Stimulated activated CD8-positive, alpha-beta memory T cell treated with anti-CD3 and anti-CD28 coated beads, Interleukin-7, amount 100 ng/mL, for 1 hour (primary cell): ENCODE results near the gene CPO.
"Not testable (repeated sequence)": the region's sequence is repeated elsewhere in the genome, so short reads cannot be mapped to it uniquely, and the experiment has no call there.

Experiments
- DNase-seq, 2 donors: peaks; one replicate each; pipeline ENCODE4 v3.0.0-alpha.2; 2020; ENCODE audit warnings: low read depth in 2 of 2

The CPO gene

GRCh38 chr2:206939340-206939739 lies at the start of gene CPO:
CPO (plus strand) TSS chr2:206939518; CDS start chr2:206939600, 82 bp downstream.
- DNase-seq, result no peak

GRCh38 chr2:206890179-206890578 lies 49.1 kb upstream of the CPO start:
- DNase-seq, result no peak

GRCh38 chr2:206890926-206891325 lies 48.4 kb upstream of the CPO start:
- DNase-seq, result no peak

- no peak for DNase-seq
Measured at GRCh38 chr2:206915121-206915520, 24.2 kb upstream of the CPO start.

GRCh38 chr2:206918263-206918662 lies 21.1 kb upstream of the CPO start:
- no peak for DNase-seq

- DNase-seq, result no peak
Measured at GRCh38 chr2:206920310-206920709, 19.0 kb upstream of the CPO start.

GRCh38 chr2:206920951-206921350 lies 18.4 kb upstream of the CPO start:
- DNase-seq, result no peak

- DNase-seq, result no peak
Measured at GRCh38 chr2:206921529-206921928, 17.8 kb upstream of the CPO start.

GRCh38 chr2:206935991-206936842 lies 3.1 kb upstream of the CPO start:
- DNase-seq, result no peak

- DNase-seq, result no peak
Measured at GRCh38 chr2:206936843-206937230, 2.5 kb upstream of the CPO start.

GRCh38 chr2:206937555-206937954 lies 1.8 kb upstream of the CPO start:
- DNase-seq, result no peak

- no peak for DNase-seq
Measured at GRCh38 chr2:206940546-206940945, 1.2 kb downstream of the CPO start.

- no peak for DNase-seq
Measured at GRCh38 chr2:206942592-206943478, 3.5 kb downstream of the CPO start.

GRCh38 chr2:206953404-206953803 lies 14.1 kb downstream of the CPO start:
- DNase-seq, result not testable (repeated sequence)

- DNase-seq, result no peak
Measured at GRCh38 chr2:206955253-206955652, 15.9 kb downstream of the CPO start.

GRCh38 chr2:206958261-206958660 lies 18.9 kb downstream of the CPO start:
- DNase-seq, result no peak

- DNase-seq, result no peak
Measured at GRCh38 chr2:206962966-206963365, 23.6 kb downstream of the CPO start.

- no peak for DNase-seq
Measured at GRCh38 chr2:206968134-206969086, 29.1 kb downstream of the CPO start.

GRCh38 chr2:206969192-206969591 lies 29.9 kb downstream of the CPO start:
- DNase-seq, result no peak

GRCh38 chr2:206970589-206971360 lies 31.5 kb downstream of the CPO start:
- no peak for DNase-seq

GRCh38 chr2:206971805-206972204 lies 32.5 kb downstream of the CPO start:
- DNase-seq, result no peak
